ENCODE data around the gene PNPLA7.

GRCh38 chr9:137521405-137521985 is 28.7 kb downstream of the PNPLA7 start:
- no peak for TF ChIP-seq CTCF (IDR thresholded peaks at IDR 0.05)
- no peak for TF ChIP-seq POLR2A (IDR thresholded peaks at IDR 0.05)
